GM10248 (cell line): ENCODE results near the gene KIR3DL3.
"Not testable (repeated sequence)": the region's sequence is repeated elsewhere in the genome, so short reads cannot be mapped to it uniquely, and the experiment has no call there.

Experiments
- CTCF ChIA-PET: fragments of 300-600 bp; sonication (Branson Sonifier 250); formaldehyde crosslinking; extraction: SDS; loops from one replicate; lab custom pipeline; 2021; ENCODE audit warnings: antibody characterized with exemption; lab: Yijun Ruan, JAX
- POLR2A ChIA-PET: fragments of 350-650 bp; sonication (Branson Sonifier 250); formaldehyde crosslinking; extraction: SDS; loops from one replicate; lab custom pipeline; 2020; ENCODE audit warnings: antibody characterized with exemption; lab: Yijun Ruan, JAX
- DNase-seq: peaks from one replicate; pipeline ENCODE4 v3.0.0; 2012; ENCODE audit errors: extremely low spot score
- TF ChIP-seq, protein P1 (sequence below): IDR thresholded peaks from 2 replicates; pipeline ENCODE4 v1.5.1; 2012; ENCODE audit warnings: mild to moderate bottlenecking, low read depth; ENCODE audit errors: extremely low read depth, missing control alignments, control extremely low read depth

The KIR3DL3 gene

DNA sequence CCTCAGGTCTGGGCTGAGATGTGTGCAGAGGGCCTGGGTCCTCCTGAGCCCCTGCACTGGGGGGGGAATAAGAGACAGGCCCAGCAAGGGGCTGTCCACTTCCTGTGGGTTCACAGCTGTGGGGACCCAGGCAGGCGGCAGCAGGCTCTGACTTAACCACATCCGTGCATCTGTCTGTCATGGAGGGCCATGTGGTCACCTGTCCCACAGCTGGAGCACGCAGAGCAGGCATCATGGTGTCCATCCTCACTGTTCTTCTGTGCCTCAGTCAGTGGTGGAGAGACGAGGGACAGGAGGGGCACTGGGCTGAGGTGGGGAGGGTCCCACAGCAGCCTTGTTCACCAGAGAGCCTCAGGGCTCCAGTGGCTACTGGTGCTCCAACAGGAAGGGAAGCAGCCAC lies 16.3 kb upstream of the KIR3DL3 start:
- CTCF ChIA-PET, result interaction anchor here (1.5 to 1.7 kb wide), 2 partner anchors 8 to 34 kb away, joined by 6 read pairs; no protein-coding TSS in a partner anchor
- DNase-seq, result peak; percentile 35
- POLR2A ChIA-PET, result no interaction called here
- TF ChIP-seq, protein P1, sequence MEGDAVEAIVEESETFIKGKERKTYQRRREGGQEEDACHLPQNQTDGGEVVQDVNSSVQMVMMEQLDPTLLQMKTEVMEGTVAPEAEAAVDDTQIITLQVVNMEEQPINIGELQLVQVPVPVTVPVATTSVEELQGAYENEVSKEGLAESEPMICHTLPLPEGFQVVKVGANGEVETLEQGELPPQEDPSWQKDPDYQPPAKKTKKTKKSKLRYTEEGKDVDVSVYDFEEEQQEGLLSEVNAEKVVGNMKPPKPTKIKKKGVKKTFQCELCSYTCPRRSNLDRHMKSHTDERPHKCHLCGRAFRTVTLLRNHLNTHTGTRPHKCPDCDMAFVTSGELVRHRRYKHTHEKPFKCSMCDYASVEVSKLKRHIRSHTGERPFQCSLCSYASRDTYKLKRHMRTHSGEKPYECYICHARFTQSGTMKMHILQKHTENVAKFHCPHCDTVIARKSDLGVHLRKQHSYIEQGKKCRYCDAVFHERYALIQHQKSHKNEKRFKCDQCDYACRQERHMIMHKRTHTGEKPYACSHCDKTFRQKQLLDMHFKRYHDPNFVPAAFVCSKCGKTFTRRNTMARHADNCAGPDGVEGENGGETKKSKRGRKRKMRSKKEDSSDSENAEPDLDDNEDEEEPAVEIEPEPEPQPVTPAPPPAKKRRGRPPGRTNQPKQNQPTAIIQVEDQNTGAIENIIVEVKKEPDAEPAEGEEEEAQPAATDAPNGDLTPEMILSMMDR, result no peak

DNA sequence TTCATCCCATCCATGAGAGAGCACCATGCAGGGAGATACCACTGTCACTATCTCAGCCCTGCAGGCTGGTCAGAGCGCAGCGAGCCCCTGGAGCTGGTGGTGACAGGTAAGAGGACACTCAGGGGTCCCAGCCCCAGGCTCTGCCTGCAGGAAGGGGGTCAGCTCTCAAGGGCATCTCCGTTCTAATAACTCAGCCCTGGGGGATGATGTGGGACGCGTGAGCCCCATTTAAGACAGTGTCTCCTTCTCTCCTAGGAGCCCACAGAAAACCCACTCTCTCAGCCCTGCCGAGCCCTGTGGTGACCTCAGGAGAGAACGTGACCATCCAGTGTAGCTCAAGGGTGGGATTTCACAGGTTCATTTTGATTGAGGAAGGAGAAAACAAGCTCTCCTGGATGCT lies 15.5 kb upstream of the KIR3DL3 start:
- POLR2A ChIA-PET, result no interaction called here
- CTCF ChIA-PET, result interaction anchor here (0.7 kb wide), 1 partner anchor 35 kb away, joined by 3 read pairs; no protein-coding TSS in a partner anchor
- TF ChIP-seq, protein P1, result no peak
- no peak for DNase-seq

DNA sequence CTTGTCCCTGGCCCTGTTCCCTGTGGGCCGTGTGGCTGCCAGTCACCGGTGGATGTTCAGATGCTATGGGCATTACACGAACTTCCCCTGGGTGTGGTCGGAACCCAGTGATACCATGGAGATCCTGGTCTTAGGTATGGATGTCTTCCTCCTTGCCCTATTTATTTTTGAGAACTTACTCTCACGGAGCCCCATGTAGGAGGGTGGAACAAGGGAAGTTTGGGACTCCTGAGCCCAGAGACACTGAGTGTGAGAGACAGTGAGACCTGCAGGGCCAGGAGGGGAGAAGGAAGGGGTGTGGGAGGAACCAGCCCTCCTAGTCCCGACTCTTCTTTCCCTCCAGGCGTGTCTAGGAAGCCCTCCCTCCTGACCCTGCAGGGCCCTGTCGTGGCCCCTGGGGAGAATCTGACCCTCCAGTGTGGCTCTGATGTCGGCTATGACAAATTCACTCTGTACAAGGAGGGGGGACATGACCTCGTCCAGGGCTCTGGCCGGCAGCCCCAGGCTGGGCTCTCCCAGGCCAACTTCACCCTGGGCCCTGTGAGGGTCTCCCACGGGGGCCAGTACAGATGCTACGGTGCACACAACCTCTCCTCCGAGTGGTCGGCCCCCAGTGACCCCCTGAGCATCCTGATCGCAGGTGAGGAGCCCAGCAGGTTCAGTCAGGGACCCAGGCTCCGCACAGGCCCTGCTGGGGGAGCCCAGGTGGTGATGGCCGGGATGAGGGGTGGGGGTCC lies 14.9 kb upstream of the KIR3DL3 start:
- POLR2A ChIA-PET, result no interaction called here
- CTCF ChIA-PET, result interaction anchor here (0.7 kb wide), 1 partner anchor 36 kb away, joined by 3 read pairs; no protein-coding TSS in a partner anchor
- TF ChIP-seq, protein P1, result no peak
- DNase-seq, result no peak

DNA sequence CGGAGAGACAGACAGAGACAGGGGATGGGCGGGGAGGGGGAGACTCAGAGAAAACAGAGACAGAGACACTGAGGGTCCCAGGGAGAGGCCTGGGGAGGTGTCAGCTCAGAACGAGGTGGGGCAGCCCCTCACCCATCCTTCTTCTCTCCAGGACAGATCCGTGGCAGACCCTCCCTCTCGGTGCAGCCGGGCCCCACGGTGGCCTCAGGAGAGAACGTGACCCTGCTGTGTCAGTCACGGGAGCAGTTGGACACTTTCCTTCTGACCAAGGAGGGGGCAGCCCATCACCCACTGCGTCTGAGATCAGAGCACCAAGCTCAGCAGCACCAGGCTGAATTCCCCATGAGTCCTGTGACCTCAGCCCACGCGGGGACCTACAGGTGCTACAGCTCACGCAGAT lies 14.3 kb upstream of the KIR3DL3 start:
- DNase-seq, POLR2A ChIA-PET, CTCF ChIA-PET: not testable (repeated sequence)

DNA sequence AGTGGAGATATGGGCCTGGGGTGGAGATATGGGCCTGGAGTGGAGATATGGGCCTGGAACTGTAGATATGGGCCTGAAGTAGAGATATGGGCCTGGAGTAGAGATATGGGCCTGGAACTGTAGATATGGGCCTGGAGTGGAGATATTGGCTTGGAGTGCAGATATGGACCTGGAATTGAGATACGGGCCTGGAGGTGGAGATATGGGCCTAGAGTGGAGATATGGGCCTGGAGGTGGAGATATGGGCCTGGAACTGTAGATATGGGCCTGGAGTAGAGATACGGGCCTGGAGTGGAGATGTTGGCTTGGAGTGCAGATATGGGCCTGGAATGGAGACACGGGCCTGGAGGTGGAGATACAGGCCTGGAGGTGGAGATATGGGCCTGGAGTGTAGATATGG lies 402 bp downstream of the KIR3DL3 start:
- no peak for DNase-seq
- TF ChIP-seq, protein P1, result no peak
- POLR2A ChIA-PET, result no interaction called here
- CTCF ChIA-PET, result no interaction called here

DNA sequence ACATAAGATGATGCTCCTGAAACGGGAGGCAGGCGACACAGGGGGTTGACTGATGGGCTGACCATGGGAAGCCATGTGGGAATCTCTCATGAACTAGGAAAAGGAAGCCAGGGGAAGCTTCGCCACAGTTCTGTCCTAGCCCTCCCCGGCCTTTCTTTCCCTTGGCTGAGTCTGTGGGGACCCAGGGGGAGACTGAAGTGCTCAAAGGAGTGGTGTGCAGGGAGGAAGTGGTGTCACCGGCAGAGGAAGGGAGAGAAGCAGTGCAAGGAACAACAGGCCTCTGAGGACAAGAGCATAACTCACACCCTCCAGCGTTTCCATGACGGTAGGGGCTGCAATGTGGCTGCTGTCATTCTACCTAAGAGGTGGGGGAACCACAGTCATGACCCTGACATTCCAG lies 1.1 kb downstream of the KIR3DL3 start:
- DNase-seq, result no peak
- ChIA-PET POLR2A (no interaction called here), CTCF (no interaction called here)
- TF ChIP-seq, protein P1, result no peak

DNA sequence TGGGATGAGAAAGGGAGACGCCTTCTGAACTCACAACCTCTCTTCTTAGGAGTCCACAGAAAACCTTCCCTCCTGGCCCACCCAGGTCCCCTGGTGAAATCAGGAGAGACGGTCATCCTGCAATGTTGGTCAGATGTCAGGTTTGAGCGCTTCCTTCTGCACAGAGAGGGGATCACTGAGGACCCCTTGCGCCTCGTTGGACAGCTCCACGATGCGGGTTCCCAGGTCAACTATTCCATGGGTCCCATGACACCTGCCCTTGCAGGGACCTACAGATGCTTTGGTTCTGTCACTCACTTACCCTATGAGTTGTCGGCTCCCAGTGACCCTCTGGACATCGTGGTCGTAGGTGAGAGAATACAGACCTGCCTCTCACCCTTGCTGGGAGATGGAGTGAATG lies 3.3 kb downstream of the KIR3DL3 start:
- no peak for DNase-seq
- ChIA-PET CTCF (no interaction called here), POLR2A (no interaction called here)
- TF ChIP-seq, protein P1, result no peak
